WERI-Rb-1 (cell line): ENCODE results near the gene TMCC2.

Experiments
- DNase-seq: peaks from one replicate; pipeline ENCODE4 v3.0.0-alpha.2; 2020
- H3K27ac ChIP-seq: fragments of 250-450 bp; sonication (Bioruptor Pico); 2 replicates; pipeline ENCODE4 v1.5.1; 2020; ENCODE audit warnings: mild to moderate bottlenecking, moderate library complexity
- H3K27me3 ChIP-seq: fragments of 250-450 bp; sonication (Bioruptor Pico); 2 replicates; pipeline ENCODE4 v1.5.1; 2021; ENCODE audit warnings: mild to moderate bottlenecking, low read depth, moderate library complexity; ENCODE audit not compliant: insufficient read depth, severe bottlenecking
- H3K36me3 ChIP-seq: fragments of 250-450 bp; sonication (Bioruptor Pico); 2 replicates; pipeline ENCODE4 v1.5.1; 2020; ENCODE audit warnings: mild to moderate bottlenecking, moderate library complexity
- H3K4me3 ChIP-seq: 2 replicates; pipeline ENCODE4 v1.5.1; 2011; ENCODE audit warnings: low read depth, mild to moderate bottlenecking, control low read depth, low read length
- H3K9me3 ChIP-seq: fragments of 250-450 bp; sonication (Bioruptor Pico); 2 replicates; pipeline ENCODE4 v1.5.1; 2021; ENCODE audit warnings: mild to moderate bottlenecking, moderate library complexity; ENCODE audit not compliant: severe bottlenecking
- CTCF ChIP-seq: IDR thresholded peaks from 2 replicates; pipeline ENCODE4 v1.5.1; 2011; ENCODE audit warnings: low read depth, mild to moderate bottlenecking, control low read depth, inconsistent platforms, low read length

TMCC2 gene

GRCh38 chr1:205187420-205187819, 40.3 kb upstream of the TMCC2 start:
- Histone ChIP-seq H3K36me3 (peaks cover 43% of the 10 kb centered on the region), H3K9me3 (no peaks in the 10 kb centered on the region), H3K4me3 (no peak overlapping the region), H3K27ac (no peak overlapping the region), H3K27me3 (no peaks in the 10 kb centered on the region)
- DNase-seq = no peak
- TF ChIP-seq CTCF = no peak

DNA sequence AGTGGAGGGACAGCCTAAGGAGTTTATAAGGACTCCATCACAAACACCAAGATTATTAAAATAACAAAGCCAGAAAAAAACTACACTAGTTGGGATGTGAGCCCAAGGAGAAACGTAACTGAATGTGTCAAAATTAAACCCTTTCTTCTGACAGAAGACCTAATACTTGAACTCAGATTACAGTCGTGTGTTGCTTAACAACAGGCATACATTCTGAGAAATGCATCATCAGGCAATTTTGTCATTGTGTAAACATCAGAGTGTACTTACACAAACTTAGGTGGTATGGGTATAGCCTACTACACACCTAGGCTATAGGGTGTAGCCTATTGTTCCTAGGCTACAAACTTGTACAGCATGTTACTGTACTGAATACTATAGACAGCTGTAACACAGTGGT, 39.6 kb upstream of the TMCC2 start:
- Histone ChIP-seq H3K4me3 (no peak overlapping the region), H3K9me3 (no peaks in the 10 kb centered on the region), H3K27me3 (no peaks in the 10 kb centered on the region), H3K36me3 (peaks cover 40% of the 10 kb centered on the region), H3K27ac (no peak overlapping the region)
- TF ChIP-seq CTCF = no peak
- DNase-seq = no peak

DNA sequence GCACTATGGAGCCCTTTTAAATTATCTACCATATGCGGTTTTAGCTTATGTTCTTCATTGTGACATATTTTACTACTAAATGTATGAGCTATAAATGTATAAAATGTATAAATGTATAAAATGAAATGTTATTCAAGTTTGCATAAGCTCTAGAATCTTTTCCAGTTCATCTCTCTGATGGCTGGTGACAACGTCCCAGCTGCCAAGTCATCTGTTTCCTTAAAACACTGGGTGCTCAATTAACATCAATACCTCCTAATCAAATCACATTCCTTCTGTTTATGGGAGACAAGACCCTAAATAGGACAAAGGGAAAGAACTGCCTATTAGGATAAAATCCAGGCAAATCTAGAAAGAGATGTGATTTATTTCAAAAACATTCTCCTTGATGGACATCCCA, 39.1 kb upstream of the TMCC2 start:
- no peaks in the 10 kb centered on the region for H3K27me3 ChIP-seq
- no peak for TF ChIP-seq CTCF
- H3K27ac ChIP-seq = no peak overlapping the region
- H3K9me3 ChIP-seq = no peaks in the 10 kb centered on the region
- no peak overlapping the region for H3K4me3 ChIP-seq
- peaks cover 35% of the 10 kb centered on the region for H3K36me3 ChIP-seq
- no peak for DNase-seq

DNA sequence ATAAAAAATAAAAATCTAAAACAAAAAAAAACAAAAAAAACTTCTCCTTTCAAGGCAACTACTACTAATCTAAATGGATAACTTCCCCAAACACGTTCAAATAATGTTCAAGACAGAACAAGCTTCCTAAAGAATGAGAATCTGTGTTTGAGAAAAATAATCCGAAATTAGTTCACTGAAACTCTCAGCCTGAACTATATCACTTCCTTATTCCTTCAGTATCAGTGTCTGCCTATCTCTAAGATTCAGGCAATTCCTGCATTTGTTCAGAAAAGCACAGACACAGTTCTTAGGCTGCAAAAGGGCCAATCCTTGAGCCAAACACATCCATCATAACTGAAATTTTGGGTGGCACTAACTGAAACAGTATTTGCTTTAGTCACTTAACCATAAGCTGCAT, 38.6 kb upstream of the TMCC2 start:
- peaks cover 31% of the 10 kb centered on the region for H3K36me3 ChIP-seq
- no peak overlapping the region for H3K27ac ChIP-seq
- H3K4me3 ChIP-seq = no peak overlapping the region
- H3K9me3 ChIP-seq = no peaks in the 10 kb centered on the region
- no peak for DNase-seq
- no peaks in the 10 kb centered on the region for H3K27me3 ChIP-seq
- TF ChIP-seq CTCF = no peak

GRCh38 chr1:205190845-205191577, 36.7 kb upstream of the TMCC2 start:
- TF ChIP-seq CTCF = no peak
- H3K9me3 ChIP-seq = no peaks in the 10 kb centered on the region
- H3K27me3 ChIP-seq = no peaks in the 10 kb centered on the region
- H3K27ac ChIP-seq = peak overlapping the region; percentile 71
- H3K36me3 ChIP-seq = peaks cover 16% of the 10 kb centered on the region
- H3K4me3 ChIP-seq = peak overlapping the region; percentile 32
- DNase-seq = peak; percentile 83

DNA sequence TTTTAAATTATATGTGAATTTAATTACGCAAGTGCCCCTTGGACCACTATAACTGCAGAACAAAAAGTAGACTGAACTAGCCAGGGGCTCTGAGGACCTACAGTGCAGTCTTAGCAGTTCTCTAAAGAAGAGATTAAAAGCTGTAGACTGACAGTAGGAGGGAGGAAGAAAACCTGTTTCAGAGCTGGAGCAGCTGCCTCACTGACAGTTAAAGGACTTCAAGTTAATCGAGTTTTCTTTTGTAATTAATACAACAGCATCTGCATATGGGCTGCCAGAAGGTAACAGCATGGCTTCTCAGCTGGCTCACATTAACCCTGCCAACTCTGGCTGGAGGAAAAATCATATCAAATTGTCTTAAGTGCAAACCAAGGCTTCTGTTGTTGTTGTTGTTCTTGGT, 36.1 kb upstream of the TMCC2 start:
- Histone ChIP-seq H3K36me3 (peaks cover 10% of the 10 kb centered on the region), H3K9me3 (no peaks in the 10 kb centered on the region), H3K4me3 (peak overlapping the region; percentile 32), H3K27me3 (no peaks in the 10 kb centered on the region), H3K27ac (peak overlapping the region; percentile 71)
- TF ChIP-seq CTCF = no peak
- DNase-seq = peak; percentile 91
